Endothelial cell of umbilical vein (primary cell): ENCODE data around the gene MITF. TPM values are rescaled to one million over a fixed set of nuclear protein-coding genes. Genes with fewer than 3 reads are reported as not detected.

ENCODE experiments used
- BruUV-seq: library from RNA; stranded (reverse); fragments of 400-500 nt; replicated peaks from 2 replicates; lab custom pipeline; 2021; lab: Mats Ljungman, UMichigan
- CTCF ChIA-PET: fragments of 300-600, 350-600 bp; sonication (Branson Sonifier 250); formaldehyde crosslinking; loops from one replicate; lab custom pipeline; 2021; ENCODE audit warnings: antibody characterized with exemption, inconsistent platforms; lab: Charles Lee
- POLR2A ChIA-PET: fragments of 300-600, 350-600 bp; sonication (Branson Sonifier 250); formaldehyde crosslinking; loops from one replicate; lab custom pipeline; 2021; ENCODE audit warnings: antibody characterized with exemption, inconsistent platforms; lab: Charles Lee
- DNase-seq: peaks from one replicate; pipeline ENCODE4 v3.0.0-alpha.2; 2011; ENCODE audit warnings: low read depth, low spot score
- FAIRE-seq: peaks from 2 replicates; lab custom pipeline; 2011; peaks lifted over from hg19 to GRCh38; lab: Jason Lieb, UNC
- H2AFZ ChIP-seq: 2 replicates; pipeline ENCODE4 v1.6.0; 2012; ENCODE audit warnings: low read depth, low read length, control low read depth, inconsistent platforms
- H3K27ac ChIP-seq: 2 replicates; pipeline ENCODE4 v1.5.1; 2011; ENCODE audit warnings: low read depth, mild to moderate bottlenecking, control low read depth, low read length, moderate library complexity; ENCODE audit not compliant: insufficient read depth
- H3K27me3 ChIP-seq, 2 experiments: 2 replicates each; pipeline versions ENCODE4 v1.6.0 to v1.6.1; 2011; ENCODE audit warnings: low read length in 2 of 2, mixed read lengths in 1 of 2; ENCODE audit not compliant: control insufficient read depth in 2 of 2, insufficient read depth in 2 of 2
- H3K36me3 ChIP-seq, 2 experiments: 2 replicates in 1 of 2; 3 replicates in 1 of 2; pipeline ENCODE4 v1.5.1; 2011; ENCODE audit warnings: low read length in 2 of 2, mild to moderate bottlenecking in 1 of 2, moderate library complexity in 1 of 2; ENCODE audit not compliant: control insufficient read depth in 2 of 2, insufficient read depth in 2 of 2; ENCODE audit errors: extremely low read depth in 1 of 2
- H3K4me1 ChIP-seq: 3 replicates; pipeline ENCODE4 v1.5.1; 2011; ENCODE audit warnings: mild to moderate bottlenecking, low read length; ENCODE audit not compliant: control insufficient read depth, insufficient read depth; ENCODE audit errors: extremely low read depth
- H3K4me2 ChIP-seq: 2 replicates; pipeline ENCODE4 v1.6.1; 2011; ENCODE audit warnings: low read length, control low read depth, mixed read lengths; ENCODE audit not compliant: insufficient read depth
- H3K4me3 ChIP-seq, 3 experiments: fragments of 200-600 bp in 1 of 3; sonication (generic), shearing (Covaris generic) in 1 of 3; replicated peaks in 1 of 3; 2 replicates each; pipeline ENCODE4 v1.5.1; 2011 to 2016; ENCODE audit warnings: control low read depth in 3 of 3, low read length in 3 of 3, mild to moderate bottlenecking in 2 of 3, inconsistent platforms in 1 of 3, low read depth in 1 of 3, moderate library complexity in 1 of 3; ENCODE audit not compliant: insufficient read depth in 1 of 3
- H3K79me2 ChIP-seq: 2 replicates; pipeline ENCODE4 v1.6.0; 2012; ENCODE audit warnings: low read length, inconsistent platforms; ENCODE audit not compliant: control insufficient read depth, insufficient read depth
- H3K9ac ChIP-seq: replicated peaks from 2 replicates; pipeline ENCODE3; 2011; ENCODE audit warnings: low read length, control low read depth; ENCODE audit not compliant: insufficient read depth; ENCODE audit errors: extremely low read depth
- H3K9me1 ChIP-seq: replicated peaks from 3 replicates; pipeline ENCODE4 v1.6.0; 2011; ENCODE audit warnings: mild to moderate bottlenecking, low read length; ENCODE audit not compliant: control insufficient read depth, insufficient read depth; ENCODE audit errors: extremely low read depth
- H3K9me3 ChIP-seq: replicated peaks from 2 replicates; pipeline ENCODE4 v1.5.1; 2012; ENCODE audit warnings: low read length, inconsistent platforms; ENCODE audit not compliant: control insufficient read depth, insufficient read depth
- H4K20me1 ChIP-seq: replicated peaks from 2 replicates; pipeline ENCODE3; 2011; ENCODE audit warnings: mild to moderate bottlenecking, low read length; ENCODE audit not compliant: control insufficient read depth, insufficient read depth; ENCODE audit errors: extremely low read depth
- CTCF ChIP-seq, 2 donors: IDR thresholded peaks; 1 replicate in 1 of 2; 2 replicates in 1 of 2; pipeline ENCODE4 v1.5.1; 2011; ENCODE audit warnings: low read length in 2 of 2, mild to moderate bottlenecking in 2 of 2, moderate library complexity in 2 of 2, control low read depth in 1 of 2, inconsistent platforms in 1 of 2, low read depth in 1 of 2; ENCODE audit not compliant: insufficient read depth in 1 of 2; ENCODE audit errors: extremely low read depth in 1 of 2
- EZH2 ChIP-seq: IDR thresholded peaks from 2 replicates; pipeline ENCODE4 v1.6.1; 2012; ENCODE audit warnings: borderline replicate concordance, low read depth, mild to moderate bottlenecking, moderate library complexity, low read length, inconsistent platforms; ENCODE audit not compliant: severe bottlenecking
- FOS ChIP-seq: IDR thresholded peaks from 2 replicates; pipeline ENCODE4 v1.6.1; 2011; ENCODE audit warnings: mild to moderate bottlenecking, low read length, moderate library complexity, borderline replicate concordance; ENCODE audit not compliant: insufficient read depth
- GATA2 ChIP-seq: IDR thresholded peaks from 2 replicates; pipeline ENCODE4 v1.7.0; 2011; ENCODE audit warnings: low read depth, mild to moderate bottlenecking, moderate library complexity, mixed read lengths, low read length; ENCODE audit not compliant: insufficient read length, insufficient read depth
- MAX ChIP-seq: IDR thresholded peaks from 2 replicates; pipeline ENCODE4 v1.6.1; 2011; ENCODE audit not compliant: insufficient read depth, insufficient read length
- MYC ChIP-seq: IDR thresholded peaks from one replicate; pipeline ENCODE4 v1.6.1; 2011; ENCODE audit warnings: mild to moderate bottlenecking, low read depth, low read length
- POLR2A ChIP-seq: IDR thresholded peaks from 2 replicates; pipeline ENCODE4 v1.6.1; 2012; ENCODE audit warnings: low read depth, mild to moderate bottlenecking, control low read depth, low read length
- POLR2AphosphoS5 ChIP-seq: IDR thresholded peaks from 2 replicates; pipeline ENCODE4 v1.6.1; 2012; ENCODE audit warnings: low read depth, mild to moderate bottlenecking, control low read depth, low read length, moderate library complexity; ENCODE audit not compliant: insufficient read depth
- dilution Hi-C: fragments of 300-500 bp; cut with MboI; formaldehyde crosslinking; loops from one replicate; pipeline ENCODE4 v1.15.0; 2019; ENCODE audit warnings: low sequenced_read_pairs; ENCODE audit not compliant: extremely low pct_ligation_motif_present
- intact Hi-C: fragments of 100-400 bp; cut with micrococcal nuclease; formaldehyde crosslinking; loops from one replicate; pipeline ENCODE4 v1.10.0; 2022
- polyA plus RNA-seq, 4 experiments: library from polyadenylated mRNA; depleted of rRNA in 3 of 4; stranded (reverse) in 3 of 4; unstranded in 1 of 4; fragments of >200 nt; gene quantifications; 2 replicates each; pipeline versions ENCODE4 v1.2.1 to v1.2.3, GENCODE V29; 2011 to 2012; ENCODE audit warnings: missing spikeins in 1 of 4
- total RNA-seq: library from RNA; stranded (reverse); gene quantifications from 2 replicates; pipeline ENCODE4 v1.2.3, GENCODE V29; 2021

Gene MITF
- total and polyA plus RNA-seq, 2 donors (not counting 3 experiments of a cell fraction or from before 2014, with no cell fraction given) = 1.6 to 2.5 TPM

- DNase-seq = no peak
- no peaks in the 10 kb centered on the region for H3K79me2 ChIP-seq
- no peaks in the 10 kb centered on the region for H3K9me1 ChIP-seq
- no peak overlapping the region for H3K4me3 ChIP-seq
- H3K9ac ChIP-seq = no peak overlapping the region
- ChIA-PET CTCF (no interaction called here), POLR2A (no interaction called here)
- dilution Hi-C loops (no loop called here), intact Hi-C loops (no loop called here)
- no TSS peak for BruUV-seq
- H3K27me3 ChIP-seq = peaks cover 0 to 4% of the 10 kb centered on the region in 2 experiments
- no peak overlapping the region for H2AFZ ChIP-seq
- TF ChIP-seq MAX (no peak), MYC (no peak), POLR2A (no peak), EZH2 (no peak), POLR2AphosphoS5 (no peak), FOS (no peak), GATA2 (no peak), CTCF (IDR thresholded peaks at IDR 0.05; ENCODE audit: extremely low read depth in 1 of 2, insufficient read depth in 1 of 2, low read depth in 1 of 2, low read length in 2 of 2) (no peak)
- peaks cover 16% of the 10 kb centered on the region for H3K4me1 ChIP-seq
- no peak overlapping the region for H3K27ac ChIP-seq
- H4K20me1 ChIP-seq = no peaks in the 10 kb centered on the region
- no peaks in the 10 kb centered on the region for H3K36me3 ChIP-seq
- peak overlapping the region; percentile 8 for H3K4me2 ChIP-seq
- FAIRE-seq = no peak
- no peaks in the 10 kb centered on the region for H3K9me3 ChIP-seq
These were observed 1.9 kb downstream of the MITF start for GRCh38 chr3:69741032-69741767.
